HG03469 (cell line): ENCODE measurements around the gene JAZF1.

ENCODE experiments used
- ATAC-seq: cut with Tn5 transposase; IDR thresholded peaks from one replicate; pipeline ENCODE4 v1.9.1; 2021; ENCODE audit warnings: mild to moderate bottlenecking, moderate library complexity, moderate number of reproducible peaks; ENCODE audit not compliant: unreplicated experiment

Gene JAZF1

DNA sequence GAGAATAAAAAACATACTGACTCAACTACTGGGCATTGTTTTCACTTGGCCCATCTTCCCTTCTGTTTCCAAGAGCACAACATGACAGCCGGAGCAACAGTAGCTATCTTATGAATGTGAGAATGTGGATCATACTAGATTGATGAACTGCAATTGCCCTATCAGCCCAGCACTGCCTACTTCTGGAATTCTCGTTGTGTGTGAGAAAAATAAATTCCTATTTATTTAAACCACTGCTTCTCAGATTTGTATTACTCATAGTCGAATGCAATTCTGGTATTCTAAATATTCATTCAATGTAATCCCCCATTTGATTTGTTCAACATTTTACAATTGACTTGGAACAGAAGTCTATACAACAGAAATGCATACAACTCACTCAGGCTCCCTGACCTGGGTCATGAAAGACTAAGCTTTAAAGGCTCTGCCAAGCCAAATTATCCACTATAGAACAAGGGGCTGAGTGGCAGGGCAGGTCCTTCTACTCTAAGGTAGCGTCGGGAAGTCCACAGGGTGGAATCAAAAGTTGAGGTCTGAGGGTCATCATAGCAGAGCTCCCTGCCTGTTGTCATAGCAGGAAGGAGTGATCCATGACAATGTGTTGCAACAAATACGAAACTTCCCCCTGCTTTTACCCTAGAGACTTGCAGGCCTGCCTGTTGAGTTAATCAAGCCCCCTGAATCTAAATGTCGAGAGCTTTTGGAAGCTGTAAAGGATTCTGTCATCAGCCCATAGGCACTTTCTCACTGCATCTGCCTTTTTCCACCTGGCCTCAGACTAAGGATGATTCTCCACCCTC, 12.4 kb upstream of the JAZF1 start:
- no peak for ATAC-seq

DNA sequence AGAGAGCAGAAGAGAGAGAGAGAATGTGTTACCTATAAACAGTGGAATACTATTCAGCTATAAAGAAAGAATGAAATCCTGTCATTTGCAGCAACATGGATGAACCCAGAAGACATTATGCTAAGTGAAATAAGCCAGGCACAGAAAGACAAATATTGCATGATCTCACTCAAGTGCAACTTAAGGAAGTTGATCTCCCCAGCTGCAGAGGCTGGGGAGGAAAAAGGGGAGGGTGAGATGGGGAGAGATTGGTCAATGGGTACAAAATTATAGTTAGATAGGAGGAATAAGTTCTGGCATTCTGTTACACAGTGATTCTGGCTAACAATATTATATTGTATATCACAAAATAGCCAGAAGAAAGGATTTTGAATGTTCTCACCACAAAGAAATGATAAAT, 11.2 kb upstream of the JAZF1 start:
- ATAC-seq = no peak

DNA sequence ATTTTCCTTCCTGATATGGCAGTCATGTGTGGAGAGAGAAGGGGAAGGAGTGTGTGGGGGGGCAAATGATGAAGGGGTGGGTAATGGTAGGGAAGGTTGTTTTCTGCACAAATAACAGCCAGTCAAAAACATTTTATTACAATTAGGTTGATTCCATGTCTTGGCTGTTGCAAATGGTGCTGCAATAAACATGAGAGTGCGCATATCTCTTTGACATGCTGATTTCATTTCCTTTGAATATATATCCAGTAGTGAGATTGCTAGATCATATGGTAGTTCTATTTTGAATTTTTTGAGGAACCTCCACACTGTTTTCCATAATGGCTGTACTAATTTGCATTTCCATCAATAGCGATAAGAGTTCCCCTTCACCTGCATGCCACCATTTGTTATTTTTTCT, 10.6 kb upstream of the JAZF1 start:
- ATAC-seq = no peak

DNA sequence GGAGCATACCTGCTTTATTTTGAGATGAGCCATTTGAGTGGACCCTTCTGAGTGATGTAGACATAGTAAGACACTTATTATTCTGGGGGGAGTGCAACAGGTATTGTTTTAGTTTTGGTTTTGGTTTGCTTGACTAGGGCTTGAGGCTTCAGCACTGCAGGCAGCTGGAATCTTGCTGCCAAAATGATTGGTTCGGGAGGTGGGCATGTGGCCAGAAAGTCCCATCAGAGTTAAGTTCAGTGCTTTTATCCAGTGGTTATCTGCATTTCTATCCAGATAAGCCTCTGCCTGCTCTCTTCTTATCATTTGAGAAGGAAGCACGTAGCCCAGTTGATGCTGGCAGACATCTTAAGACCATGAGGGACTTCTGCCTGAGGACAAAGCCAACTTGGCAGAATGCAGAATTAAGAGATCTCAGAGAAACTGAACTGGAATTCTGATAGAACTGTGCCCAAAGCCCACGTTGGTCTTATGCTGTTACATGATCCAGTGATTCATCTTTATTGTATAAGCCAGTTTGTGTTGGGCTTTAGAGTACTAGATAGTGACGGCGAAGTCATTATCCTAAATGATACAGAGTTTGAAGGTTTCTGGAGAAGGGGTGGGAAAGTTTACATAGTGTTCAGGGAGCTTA, 9.6 kb upstream of the JAZF1 start:
- no peak for ATAC-seq

DNA sequence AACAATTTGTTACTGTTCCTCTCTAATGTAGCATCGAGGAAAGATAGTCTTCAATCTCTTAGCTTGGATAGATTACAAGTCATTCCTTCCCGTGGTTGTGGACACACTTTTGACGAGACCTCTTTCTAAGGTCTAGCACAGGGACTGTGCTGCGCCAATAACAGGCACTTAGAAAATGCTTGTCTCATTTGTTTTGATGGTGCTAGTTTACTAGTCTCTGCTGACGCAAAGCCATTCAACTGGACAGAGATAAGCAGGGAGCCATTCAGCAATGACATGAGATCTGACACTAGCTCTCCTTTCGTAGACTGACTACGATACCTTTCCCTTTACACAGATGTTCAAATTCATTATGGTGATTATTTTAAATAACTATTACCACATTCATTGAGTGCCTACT, 6.4 kb upstream of the JAZF1 start:
- ATAC-seq = no peak

DNA sequence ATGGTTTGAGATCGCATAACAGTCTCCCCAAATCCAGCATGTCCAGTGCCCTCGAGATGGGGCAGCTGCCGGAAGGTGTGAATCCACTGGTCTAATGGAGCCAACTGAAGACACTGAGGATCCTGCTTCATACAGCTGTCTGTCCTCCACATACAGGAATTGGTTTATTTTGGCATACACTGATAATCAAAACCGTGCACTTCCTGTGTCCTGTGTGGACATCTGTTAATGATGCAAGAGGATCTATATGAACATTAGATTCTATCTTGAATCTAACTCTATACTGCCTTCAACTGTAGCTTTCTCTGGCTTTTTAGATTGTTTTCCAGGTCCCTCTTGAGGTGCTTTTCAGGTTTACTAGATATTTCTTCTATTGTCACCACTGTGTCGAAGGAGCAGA, 3.0 kb upstream of the JAZF1 start:
- ATAC-seq = no peak

DNA sequence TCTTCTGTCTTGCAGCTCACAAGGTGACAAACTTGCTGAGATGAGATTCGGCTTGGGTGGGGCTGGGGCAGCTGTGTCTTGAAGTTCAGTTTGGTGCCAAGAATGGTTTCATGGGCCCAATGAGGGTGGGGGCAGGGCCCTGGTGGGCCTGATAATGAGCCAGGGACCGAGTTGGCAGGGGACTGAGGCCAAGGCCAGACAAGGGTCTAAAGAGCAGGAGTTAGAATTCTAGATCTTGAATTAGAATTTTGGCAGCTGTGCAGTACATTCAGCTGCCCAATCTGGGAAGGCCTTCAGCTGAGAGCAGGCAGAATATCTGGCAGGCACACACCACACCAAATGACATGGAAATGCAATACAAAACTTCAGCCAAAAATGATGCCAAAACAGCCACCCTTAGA, 1.5 kb upstream of the JAZF1 start:
- no peak for ATAC-seq

DNA sequence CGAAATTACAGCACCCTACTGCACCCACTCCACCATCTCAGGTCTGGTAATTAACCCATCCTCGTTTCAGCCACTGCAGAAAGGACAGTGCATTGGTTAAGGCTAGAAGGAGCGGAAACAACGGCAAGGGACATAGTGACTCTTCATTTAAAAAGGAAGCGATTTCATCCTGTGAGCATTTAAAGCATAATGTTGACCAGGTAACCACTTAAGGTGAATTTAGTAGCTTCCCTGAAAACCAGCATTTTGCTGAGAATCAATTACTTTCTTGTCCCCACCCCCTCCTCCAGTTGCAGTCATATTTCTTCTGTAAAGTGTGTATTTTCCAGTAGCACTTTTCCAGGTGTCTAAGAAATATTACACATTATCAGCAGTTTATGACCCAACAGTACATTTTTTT, 821 bp upstream of the JAZF1 start:
- ATAC-seq = no peak

DNA sequence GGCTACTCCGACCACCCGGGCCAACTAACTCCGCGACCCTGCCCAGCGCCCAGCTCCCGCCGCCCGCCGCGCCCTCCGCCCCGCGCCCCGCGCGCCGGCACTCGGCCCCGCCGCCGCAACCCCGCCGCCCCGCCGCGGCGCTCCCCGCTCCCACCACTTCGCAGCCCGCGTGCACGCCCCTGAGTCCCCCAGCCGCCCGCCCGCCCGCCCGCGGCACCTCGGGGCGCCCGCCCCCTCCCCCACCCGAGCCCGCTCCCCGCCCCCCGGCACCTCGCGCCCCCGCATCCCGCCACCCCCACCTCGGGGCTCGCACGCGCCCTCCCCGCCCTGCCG, 598 bp downstream of the JAZF1 start:
- no peak for ATAC-seq

DNA sequence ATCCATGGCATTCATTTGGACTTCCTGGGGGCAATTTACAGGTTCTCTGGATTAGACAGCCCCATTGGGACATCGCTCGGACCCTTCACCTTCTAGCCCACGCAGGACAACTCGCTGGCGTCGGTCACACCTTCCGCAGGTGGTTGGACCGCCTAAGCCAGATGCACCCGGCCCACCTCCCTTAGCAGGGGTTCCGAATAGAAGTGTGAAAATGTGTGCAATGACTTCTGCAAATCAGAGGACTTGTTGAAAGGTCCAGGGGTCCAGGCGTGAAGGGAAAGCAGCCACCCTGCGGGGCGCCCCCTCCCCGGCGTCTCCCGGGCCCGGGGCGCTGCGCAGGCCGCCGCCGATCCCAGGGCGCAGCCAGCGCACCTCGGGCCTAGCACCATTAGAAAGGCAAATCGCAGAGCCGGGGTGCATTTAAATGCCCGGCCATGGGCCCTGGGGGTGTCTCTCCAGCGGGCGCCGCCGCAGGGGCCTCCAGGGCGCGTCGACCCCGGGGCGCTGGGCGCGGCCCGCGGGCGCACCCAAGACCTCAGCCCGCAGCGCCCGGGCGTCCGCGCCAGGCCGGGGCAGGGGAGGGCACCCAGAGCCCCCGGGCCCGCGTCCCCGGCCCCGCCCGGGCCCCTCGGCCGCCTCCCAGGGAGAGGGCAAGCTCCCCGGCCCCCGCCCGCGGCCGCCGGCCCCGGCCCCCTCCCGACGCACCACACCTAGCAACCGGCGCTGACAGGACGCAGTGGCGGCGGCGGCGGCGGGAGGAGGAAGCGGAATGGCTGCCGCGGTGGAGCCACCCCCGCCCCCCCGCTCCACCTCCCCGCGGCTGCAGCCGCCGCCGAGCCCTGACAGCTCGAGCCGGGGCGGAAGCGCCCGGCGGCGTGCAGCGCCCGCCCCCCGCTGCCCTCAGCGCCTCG, 1.2 kb downstream of the JAZF1 start:
- no peak for ATAC-seq

DNA sequence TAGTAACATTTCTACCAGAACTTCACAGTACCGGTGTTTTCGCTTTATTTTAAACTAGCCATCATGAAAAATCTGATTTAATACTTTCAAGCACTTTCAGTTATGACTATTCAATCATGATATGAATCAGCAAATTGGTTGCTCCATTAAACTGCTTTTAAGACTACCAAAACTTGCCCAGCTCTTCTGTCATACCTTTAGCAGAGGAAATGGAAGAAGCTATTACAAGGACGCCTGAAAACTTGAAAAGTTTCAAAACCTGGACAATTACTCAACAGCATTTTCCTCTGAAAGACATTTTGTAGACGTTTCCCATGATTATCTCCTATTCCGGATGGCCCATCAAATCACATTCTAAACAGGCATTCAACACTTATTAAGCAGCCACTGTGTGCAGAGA, 2.0 kb downstream of the JAZF1 start:
- no peak for ATAC-seq

DNA sequence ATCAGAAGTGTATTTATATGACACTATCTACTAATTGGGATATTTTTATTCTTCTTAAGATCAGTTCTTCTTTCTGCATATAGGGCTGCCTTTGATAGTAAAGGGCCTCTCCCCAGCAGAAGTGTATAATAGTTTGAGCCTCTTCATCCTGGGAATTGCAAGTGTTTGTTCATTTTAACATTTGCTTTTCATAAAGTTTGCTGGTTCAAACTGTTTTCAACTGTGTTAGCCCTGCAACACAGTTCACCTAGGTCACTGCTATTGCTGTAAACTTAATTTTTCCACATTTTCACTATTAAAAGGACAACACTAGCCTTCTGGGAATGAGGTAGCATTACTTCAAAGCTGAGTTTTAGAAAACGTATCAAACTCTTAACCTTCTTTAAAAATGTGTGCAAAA, 2.8 kb downstream of the JAZF1 start:
- ATAC-seq = no peak

DNA sequence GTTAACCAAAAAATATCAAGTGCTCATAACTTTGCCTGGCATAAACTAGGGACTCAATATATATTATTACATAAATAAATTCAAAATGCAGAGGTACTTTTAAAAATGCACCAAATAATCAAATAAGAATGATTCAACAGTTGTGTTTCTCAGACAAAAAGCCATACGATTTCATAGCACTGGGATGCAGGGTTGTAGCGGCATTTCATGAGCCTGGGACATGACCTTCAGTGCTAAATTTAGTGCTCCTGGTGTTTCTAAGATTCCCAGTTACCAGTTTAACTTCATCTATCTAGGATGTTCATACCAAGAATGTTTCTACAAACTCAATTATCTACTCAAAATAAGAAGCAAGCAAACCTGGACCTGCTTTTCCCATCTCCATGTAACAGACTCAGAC, 4.0 kb downstream of the JAZF1 start:
- ATAC-seq = no peak

DNA sequence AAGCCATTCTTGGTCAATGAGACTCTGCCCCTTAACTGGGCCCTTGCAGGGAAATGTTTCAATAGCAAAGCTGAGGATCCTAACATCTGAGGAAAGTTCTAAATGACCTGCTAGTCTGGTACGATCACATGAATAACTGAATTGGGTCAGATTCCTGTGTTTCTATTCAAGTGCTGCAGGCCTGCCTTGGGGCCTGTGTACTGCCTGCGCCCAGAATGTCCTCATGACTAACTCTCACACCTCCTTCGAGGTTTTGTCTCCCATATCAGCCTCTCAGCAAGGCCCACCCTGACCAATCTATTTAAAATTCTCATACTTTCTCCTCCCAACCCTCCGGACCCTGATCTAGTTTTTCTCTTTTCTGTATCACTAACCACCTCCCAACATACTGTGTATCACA, 4.4 kb downstream of the JAZF1 start:
- ATAC-seq = no peak

DNA sequence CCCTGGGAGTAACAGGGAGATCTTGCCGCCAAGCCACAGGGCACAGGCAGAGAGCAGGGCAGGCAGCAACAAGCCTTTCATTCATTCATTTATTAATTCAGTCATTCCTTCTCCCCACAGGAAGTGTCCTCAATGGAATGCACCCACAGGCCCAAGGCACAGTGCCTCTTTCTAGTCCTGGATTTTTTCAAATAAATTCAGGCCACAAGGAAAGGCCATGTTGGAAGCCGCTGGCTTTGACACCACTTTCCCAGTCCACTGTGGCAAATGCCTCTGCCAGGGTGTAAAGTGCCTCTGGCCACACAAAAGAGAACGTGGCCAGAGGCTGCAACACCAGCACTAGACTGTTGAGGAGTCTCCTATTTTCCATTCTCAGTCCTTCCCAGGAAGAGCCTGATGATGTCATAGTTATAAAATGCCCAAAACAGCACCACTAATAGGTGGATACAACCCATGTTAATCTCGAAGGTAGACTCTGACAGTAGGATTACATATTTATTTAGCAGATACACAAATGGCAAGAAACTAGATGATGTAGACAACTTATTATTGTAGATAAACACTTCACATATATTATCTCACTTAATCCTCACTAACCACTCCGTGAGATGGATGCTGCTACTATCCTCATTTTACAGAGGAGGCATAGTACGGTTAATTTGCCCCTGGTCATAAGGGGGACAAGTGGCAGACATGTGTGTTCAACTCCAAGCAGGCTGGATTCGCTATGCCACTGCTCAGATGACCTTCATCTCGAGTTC, 5.5 kb downstream of the JAZF1 start:
- no peak for ATAC-seq

DNA sequence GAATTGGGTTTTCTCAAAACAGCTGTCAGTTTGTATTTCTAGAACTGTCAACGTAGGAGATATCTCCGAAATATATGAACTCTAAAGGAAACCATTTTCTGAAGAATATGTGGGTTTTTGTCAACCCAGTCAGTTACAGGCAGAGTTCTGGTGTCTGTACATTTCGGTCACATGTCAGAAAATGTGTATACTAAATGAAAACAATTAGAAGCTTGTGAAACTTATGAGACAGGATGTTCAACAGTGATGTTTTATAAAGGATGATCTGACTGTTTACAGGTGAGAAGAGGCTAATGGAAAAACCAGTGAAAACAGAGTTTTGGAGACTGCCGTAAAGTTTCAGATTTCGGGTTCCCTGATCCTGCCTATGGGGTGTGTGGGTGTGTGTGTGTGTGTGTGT, 6.2 kb downstream of the JAZF1 start:
- ATAC-seq = no peak

DNA sequence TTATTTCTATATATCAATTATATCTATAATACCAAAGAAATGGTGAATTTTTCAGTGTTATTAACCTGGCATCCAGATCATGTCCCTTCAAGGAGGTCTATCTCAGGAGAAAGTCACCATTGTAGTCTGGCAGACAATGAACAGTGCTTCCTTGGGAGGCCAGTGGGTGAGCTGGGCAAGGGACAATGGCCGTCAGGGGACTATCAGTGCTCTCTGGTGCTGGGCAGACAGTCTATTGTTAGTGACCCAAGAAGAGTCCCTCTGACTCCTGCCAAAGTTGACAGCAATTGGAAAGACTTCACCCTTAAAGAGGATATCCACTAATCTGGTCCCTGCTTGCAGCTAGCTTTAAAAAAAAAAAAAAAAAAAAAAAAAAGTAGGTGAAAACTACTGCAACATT, 7.1 kb downstream of the JAZF1 start:
- ATAC-seq = no peak

DNA sequence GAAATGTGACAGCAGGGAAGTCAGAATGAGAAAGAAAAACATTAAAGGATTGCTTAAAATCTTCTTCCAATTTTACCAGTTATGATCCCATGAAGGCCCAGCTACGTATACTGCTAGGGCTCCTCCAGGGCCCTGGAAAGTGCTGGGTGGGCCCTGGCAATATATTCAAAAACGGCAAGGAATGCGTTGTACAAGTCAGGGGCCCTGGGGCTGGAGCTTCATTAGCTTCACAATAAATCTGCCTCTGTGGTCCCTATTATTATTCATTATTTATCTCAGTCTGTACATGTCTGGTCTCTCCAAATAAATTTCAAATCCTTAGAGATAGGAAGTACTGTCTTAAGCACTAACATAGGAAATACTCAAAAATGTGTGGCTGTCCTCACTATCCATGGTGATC, 7.6 kb downstream of the JAZF1 start:
- no peak for ATAC-seq

DNA sequence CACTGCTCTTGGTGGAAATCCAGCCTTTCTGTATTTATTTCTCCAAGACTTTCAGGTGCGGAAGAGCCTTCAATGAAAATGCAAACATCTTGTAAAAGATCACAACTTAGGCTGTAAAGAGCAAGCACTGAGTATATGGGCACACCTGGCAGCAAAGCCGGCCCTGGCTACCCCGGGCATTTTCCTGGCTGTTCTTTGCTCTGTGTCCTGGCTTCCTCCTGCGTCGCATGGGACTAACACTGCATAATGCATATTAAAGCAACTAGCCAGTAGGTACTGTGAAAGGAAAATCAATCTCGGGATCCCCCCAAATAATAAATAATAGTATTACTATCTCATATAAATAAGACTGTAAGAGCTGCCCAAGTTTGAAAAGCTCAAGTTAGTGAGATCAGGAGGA, 9.9 kb downstream of the JAZF1 start:
- no peak for ATAC-seq

DNA sequence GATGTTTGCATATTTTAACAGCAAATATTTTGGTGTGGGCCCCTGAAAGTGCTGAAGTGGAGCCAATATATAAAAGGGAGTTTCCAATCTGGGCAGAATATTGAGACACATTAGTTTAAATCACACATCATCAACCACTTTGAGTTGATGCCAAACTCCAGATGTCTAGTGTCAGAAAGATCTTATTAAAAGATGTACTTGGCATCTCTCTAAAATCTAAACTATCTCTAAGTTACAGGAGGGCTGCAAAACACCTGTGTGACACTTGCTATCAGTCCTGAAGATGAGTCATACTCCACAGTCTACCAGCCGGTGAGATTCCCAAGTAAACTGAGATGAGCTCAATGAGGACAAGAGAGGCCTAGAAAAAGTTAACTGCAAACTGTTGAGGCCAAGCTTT, 11.4 kb downstream of the JAZF1 start:
- ATAC-seq = no peak
